Thyroid gland (tissue), 4 donors: ENCODE data around the gene GALM. TPM values are rescaled to one million over a fixed set of nuclear protein-coding genes. Genes with fewer than 3 reads are reported as not detected.
A peak's percentile ranks its signal among the peaks of the same experiment; 100 is the strongest.

Source experiments
- DNase-seq, 2 donors: peaks; one replicate each; pipeline ENCODE4 v3.0.0-alpha.2; 2019
- H3K27ac ChIP-seq, 3 donors: fragments of 200-600 bp; sonication (generic); 1 replicate in 2 of 3; 2 replicates in 1 of 3; pipeline ENCODE4 v1.5.1; 2016 to 2019; ENCODE audit warnings: mild to moderate bottlenecking in 1 of 3, moderate library complexity in 1 of 3
- H3K27me3 ChIP-seq: fragments of 200-600 bp; sonication (generic); one replicate; pipeline ENCODE4 v1.5.1; 2019
- H3K36me3 ChIP-seq, 2 donors: fragments of 200-600 bp; sonication (generic); one replicate each; pipeline ENCODE4 v1.5.1; 2016 to 2019
- H3K4me1 ChIP-seq, 2 donors: fragments of 200-600 bp; sonication (generic); one replicate each; pipeline ENCODE4 v1.5.1; 2017 to 2019
- H3K4me3 ChIP-seq, 3 donors: fragments of 200-600 bp; sonication (generic); replicated peaks in 1 of 3; 1 replicate in 2 of 3; 2 replicates in 1 of 3; pipeline ENCODE4 v1.5.1; 2016; ENCODE audit warnings: mild to moderate bottlenecking in 1 of 3
- H3K9me3 ChIP-seq: fragments of 200-600 bp; sonication (generic); one replicate; pipeline ENCODE4 v1.5.1; 2017
- POLR2A ChIP-seq, 2 donors: fragments of 450-650 bp; IDR thresholded peaks; one replicate each; pipeline ENCODE4 v1.6.1; 2017; ENCODE audit warnings: antibody characterized with exemption in 2 of 2, mild to moderate bottlenecking in 2 of 2, moderate library complexity in 1 of 2
- WGBS, 2 donors: methylation state at CpG; one replicate each; pipeline ENCODE4 v1.1.5; 2017; 5-methylcytosine and 5-hydroxymethylcytosine counted together
- intact Hi-C: fragments of 100-400 bp; cut with DNase I; formaldehyde crosslinking; loops from one replicate; pipeline ENCODE4 v1.15.1; 2023
- total RNA-seq, 4 donors: library from RNA; depleted of rRNA; stranded (reverse); fragments of >200 nt; gene quantifications; one replicate each; pipeline ENCODE4 v1.2.3, GENCODE V29; 2016
- TF ChIP-seq, protein P1 (sequence below), 6 experiments: fragments of 200-600 bp in 3 of 6; fragments of 450-650 bp in 3 of 6; sonication (generic) in 3 of 6; IDR thresholded peaks; one replicate each; pipeline ENCODE4 v1.5.1; 2016 to 2019; ENCODE audit warnings: antibody characterized with exemption in 6 of 6, mild to moderate bottlenecking in 2 of 6, inconsistent platforms in 1 of 6, moderate library complexity in 1 of 6

Gene GALM
- total RNA-seq, 4 donors from 2014 or later = 13.1 to 32.9 (median 25.8) TPM

DNA sequence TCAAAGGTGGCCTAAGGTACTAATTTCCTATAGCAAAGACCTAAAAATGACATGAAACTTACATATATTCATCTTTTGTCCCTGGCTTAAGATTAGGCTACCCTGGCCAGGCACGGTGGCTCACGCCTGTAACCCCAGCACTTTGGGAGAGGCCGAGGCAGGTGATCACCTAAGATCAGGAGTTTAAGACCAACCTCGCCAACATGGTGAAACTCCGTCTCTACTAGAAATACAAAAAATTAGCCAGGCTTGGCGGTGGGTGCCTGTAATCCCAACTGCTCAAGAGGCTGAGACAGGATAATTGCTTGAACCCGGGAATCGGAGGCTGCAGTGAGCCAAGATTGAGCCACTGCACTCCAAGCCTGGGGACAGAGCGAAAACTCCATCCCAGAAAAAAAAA is 79.4 kb downstream of the GALM start:
- no peak overlapping the region for H3K27ac ChIP-seq
- DNase-seq = no peak
- TF ChIP-seq, protein P1, sequence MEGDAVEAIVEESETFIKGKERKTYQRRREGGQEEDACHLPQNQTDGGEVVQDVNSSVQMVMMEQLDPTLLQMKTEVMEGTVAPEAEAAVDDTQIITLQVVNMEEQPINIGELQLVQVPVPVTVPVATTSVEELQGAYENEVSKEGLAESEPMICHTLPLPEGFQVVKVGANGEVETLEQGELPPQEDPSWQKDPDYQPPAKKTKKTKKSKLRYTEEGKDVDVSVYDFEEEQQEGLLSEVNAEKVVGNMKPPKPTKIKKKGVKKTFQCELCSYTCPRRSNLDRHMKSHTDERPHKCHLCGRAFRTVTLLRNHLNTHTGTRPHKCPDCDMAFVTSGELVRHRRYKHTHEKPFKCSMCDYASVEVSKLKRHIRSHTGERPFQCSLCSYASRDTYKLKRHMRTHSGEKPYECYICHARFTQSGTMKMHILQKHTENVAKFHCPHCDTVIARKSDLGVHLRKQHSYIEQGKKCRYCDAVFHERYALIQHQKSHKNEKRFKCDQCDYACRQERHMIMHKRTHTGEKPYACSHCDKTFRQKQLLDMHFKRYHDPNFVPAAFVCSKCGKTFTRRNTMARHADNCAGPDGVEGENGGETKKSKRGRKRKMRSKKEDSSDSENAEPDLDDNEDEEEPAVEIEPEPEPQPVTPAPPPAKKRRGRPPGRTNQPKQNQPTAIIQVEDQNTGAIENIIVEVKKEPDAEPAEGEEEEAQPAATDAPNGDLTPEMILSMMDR (IDR thresholded peaks at IDR 0.05) = no peak
- no peak for TF ChIP-seq POLR2A (IDR thresholded peaks at IDR 0.05)
- H3K4me1 ChIP-seq = peaks cover 9 to 17% of the 10 kb centered on the region in 2 donors
- 91 to 92% methylated on average over 9 of the region's 9 CpGs for WGBS, 2 donors
- H3K27me3 ChIP-seq = no peaks in the 10 kb centered on the region
- intact Hi-C loops = no loop called here
- H3K9me3 ChIP-seq = no peaks in the 10 kb centered on the region
- peaks cover 60 to 64% of the 10 kb centered on the region in 2 donors for H3K36me3 ChIP-seq
- no peak overlapping the region for H3K4me3 ChIP-seq

DNA sequence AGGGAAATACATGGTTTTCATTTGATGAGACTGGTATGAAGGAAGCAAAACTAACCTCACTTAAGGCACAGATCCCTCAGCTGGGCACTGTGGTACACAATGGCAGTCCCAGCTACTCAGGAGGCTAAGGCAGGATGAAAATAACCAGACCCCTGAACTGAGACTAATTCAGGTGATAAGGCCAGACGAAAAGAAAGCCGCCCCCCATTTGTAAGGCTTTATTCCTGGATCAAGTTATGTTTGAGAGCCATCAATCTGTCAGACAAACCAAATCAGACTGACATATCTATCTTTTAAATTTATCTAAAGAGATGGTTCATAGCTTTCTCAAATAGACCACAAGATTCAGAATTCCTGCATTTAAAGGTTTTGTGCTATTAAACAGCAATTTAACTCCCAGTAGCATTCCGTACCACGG is 81.1 kb downstream of the GALM start:
- no peaks in the 10 kb centered on the region for H3K27me3 ChIP-seq
- no peak for DNase-seq
- intact Hi-C loops = no loop called here
- H3K4me1 ChIP-seq = peaks cover 9 to 18% of the 10 kb centered on the region in 2 donors
- no peak for TF ChIP-seq POLR2A (IDR thresholded peaks at IDR 0.05)
- no peak overlapping the region for H3K27ac ChIP-seq
- no peak overlapping the region for H3K4me3 ChIP-seq
- WGBS, 2 donors = 84 to 85% methylated on average over 4 of the region's 4 CpGs
- H3K36me3 ChIP-seq = peaks cover 60 to 61% of the 10 kb centered on the region in 2 donors
- no peaks in the 10 kb centered on the region for H3K9me3 ChIP-seq

DNA sequence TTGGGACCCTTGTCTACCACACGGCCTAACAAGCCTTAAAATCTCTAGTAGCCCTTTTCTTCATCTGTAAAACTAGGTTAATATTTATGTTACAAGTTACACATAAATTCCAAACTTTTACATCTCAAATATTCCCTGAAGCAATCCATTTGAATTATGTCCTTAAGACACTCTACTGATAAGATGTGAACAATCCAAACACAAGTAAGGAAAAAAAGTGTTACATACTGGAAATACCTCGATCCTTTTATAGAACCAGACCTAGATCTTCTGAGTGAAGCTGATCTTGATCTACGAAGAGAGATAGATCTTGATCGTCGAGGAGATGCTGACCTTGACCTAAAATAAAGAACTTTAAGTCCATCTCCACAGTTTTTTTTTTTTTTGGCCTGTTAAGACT is 81.9 kb downstream of the GALM start:
- Histone ChIP-seq H3K4me1 (peaks cover 9 to 18% of the 10 kb centered on the region in 2 donors), H3K36me3 (peaks cover 57 to 60% of the 10 kb centered on the region in 2 donors), H3K27me3 (no peaks in the 10 kb centered on the region), H3K27ac (no peak overlapping the region), H3K4me3 (no peak overlapping the region), H3K9me3 (no peaks in the 10 kb centered on the region)
- TF ChIP-seq, protein P1 (IDR thresholded peaks at IDR 0.05) = no peak
- no peak for TF ChIP-seq POLR2A (IDR thresholded peaks at IDR 0.05)
- intact Hi-C loops = no loop called here
- 82 to 83% methylated on average over 5 of the region's 5 CpGs for WGBS, 2 donors
- DNase-seq = no peak

DNA sequence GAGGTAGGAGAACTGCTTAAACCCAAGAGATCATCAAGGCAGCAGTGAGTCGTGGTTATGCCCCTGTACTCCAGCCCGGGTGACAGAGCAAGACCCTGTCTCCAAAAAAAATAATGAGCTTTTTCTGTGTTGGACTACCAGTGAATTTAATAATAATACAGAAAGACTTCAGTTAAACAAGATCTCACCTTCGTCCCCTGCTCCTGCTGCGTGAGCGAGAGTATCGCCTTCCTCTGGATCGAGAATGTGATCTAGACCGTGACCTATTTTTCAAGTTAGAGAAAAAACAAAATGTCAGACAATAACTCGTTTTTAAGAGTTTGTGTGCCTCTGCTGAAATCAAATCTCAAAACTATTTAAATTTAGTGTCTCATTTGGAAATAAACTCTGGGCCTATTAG is 82.5 kb downstream of the GALM start:
- no peak for DNase-seq
- TF ChIP-seq, protein P1 (IDR thresholded peaks at IDR 0.05) = no peak
- TF ChIP-seq POLR2A (IDR thresholded peaks at IDR 0.05) = no peak
- WGBS, 2 donors = 86 to 92% methylated on average over 9 of the region's 9 CpGs
- H3K9me3 ChIP-seq = no peaks in the 10 kb centered on the region
- intact Hi-C loops = no loop called here
- H3K36me3 ChIP-seq = peaks cover 56 to 57% of the 10 kb centered on the region in 2 donors
- no peaks in the 10 kb centered on the region for H3K27me3 ChIP-seq
- peaks cover 9 to 18% of the 10 kb centered on the region in 2 donors for H3K4me1 ChIP-seq
- no peak overlapping the region for H3K4me3 ChIP-seq
- no peak overlapping the region for H3K27ac ChIP-seq

DNA sequence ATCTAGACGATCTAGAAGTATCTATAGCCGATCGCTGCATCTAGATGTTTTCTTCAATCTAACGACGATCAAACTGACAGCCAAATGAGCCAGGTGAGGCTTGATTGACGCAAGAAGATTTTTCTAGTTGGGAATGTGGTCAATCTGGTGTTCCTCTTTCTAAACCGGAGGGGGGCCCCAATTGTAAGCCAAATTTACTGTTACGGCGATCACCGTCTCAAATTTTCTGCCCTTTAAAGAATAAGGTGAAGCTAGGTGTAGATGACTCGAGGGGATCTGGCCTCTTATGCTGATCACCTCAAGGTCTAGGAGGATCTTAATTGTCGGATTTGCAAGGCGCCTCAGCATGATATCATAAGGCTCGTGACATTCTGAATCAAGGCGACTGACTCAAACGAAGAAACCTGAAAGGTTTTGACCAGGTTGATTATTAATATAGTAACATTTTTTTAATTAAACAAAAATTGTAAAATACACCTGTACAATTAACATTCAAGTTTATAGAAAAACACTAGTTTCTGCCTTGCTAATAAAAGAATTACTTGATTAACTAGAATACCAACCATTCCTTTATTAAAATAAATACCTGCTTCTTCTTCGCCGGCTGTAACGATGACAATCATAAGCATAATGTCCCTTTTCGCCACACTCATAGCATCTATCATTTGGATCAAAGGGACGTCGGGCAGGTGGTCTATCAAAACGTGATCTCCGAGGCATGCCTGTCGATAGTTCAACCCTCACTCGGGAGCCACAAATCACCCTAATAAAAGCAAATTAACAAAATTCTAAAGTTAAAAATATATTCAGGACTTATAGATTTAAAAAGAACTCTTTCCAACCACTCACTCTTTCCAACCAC is 83.3 kb downstream of the GALM start:
- DNase-seq = no peak
- Histone ChIP-seq H3K27me3 (no peaks in the 10 kb centered on the region), H3K9me3 (no peaks in the 10 kb centered on the region), H3K27ac (peak overlapping the region in 1 of 3 donors; percentile 99), H3K4me1 (peaks cover 9 to 15% of the 10 kb centered on the region in 2 donors), H3K4me3 (peak overlapping the region in 1 of 3 donors; percentile 93), H3K36me3 (peaks cover 48 to 51% of the 10 kb centered on the region in 2 donors)
- intact Hi-C loops = no loop called here
- TF ChIP-seq, protein P1 (IDR thresholded peaks at IDR 0.05) = no peak
- TF ChIP-seq POLR2A (IDR thresholded peaks at IDR 0.05) = no peak
- WGBS, 2 donors = 69 to 70% methylated on average over 26 of the region's 26 CpGs
